SK-N-SH treated with all-trans-retinoic acid at 6 μM for 48 hours (cell line): ENCODE data around the gene ARHGEF37.

Experiments
- CREB5 ChIP-seq: fragments of 250-450 bp; sonication (Bioruptor Pico); IDR thresholded peaks from 2 replicates; pipeline ENCODE4 v1.5.1; 2020; ENCODE audit warnings: low read depth, mild to moderate bottlenecking, moderate library complexity
- CSDC2 ChIP-seq: fragments of 250-450 bp; sonication (Bioruptor Pico); IDR thresholded peaks from 2 replicates; pipeline ENCODE4 v1.5.0; 2020; ENCODE audit warnings: mild to moderate bottlenecking, moderate library complexity
- OSR1 ChIP-seq: fragments of 250-450 bp; sonication (Bioruptor Pico); IDR thresholded peaks from 2 replicates; pipeline ENCODE4 v1.8.0; 2022; ENCODE audit warnings: moderate library complexity, mild to moderate bottlenecking, inconsistent platforms
- PATZ1 ChIP-seq: fragments of 250-450 bp; sonication (Bioruptor Pico); IDR thresholded peaks from 2 replicates; pipeline ENCODE4 v1.8.0; 2020; ENCODE audit warnings: mild to moderate bottlenecking, moderate library complexity, borderline replicate concordance
- POU6F1 ChIP-seq: fragments of 250-450 bp; sonication (Bioruptor Pico); IDR thresholded peaks from 2 replicates; pipeline ENCODE4 v1.8.0; 2021; ENCODE audit warnings: low read depth, mild to moderate bottlenecking, moderate library complexity, borderline replicate concordance
- RARB ChIP-seq: fragments of 250-450 bp; sonication (Bioruptor Pico); IDR thresholded peaks from 2 replicates; pipeline ENCODE4 v1.8.0; 2021; ENCODE audit warnings: mild to moderate bottlenecking, moderate library complexity
- TCF4 ChIP-seq: fragments of 250-450 bp; sonication (Bioruptor Pico); IDR thresholded peaks from 2 replicates; pipeline ENCODE4 v1.8.0; 2021; ENCODE audit warnings: mild to moderate bottlenecking, moderate library complexity, borderline replicate concordance
- TOX ChIP-seq: fragments of 250-450 bp; sonication (Bioruptor Pico); IDR thresholded peaks from 2 replicates; pipeline ENCODE4 v1.8.0; 2021; ENCODE audit warnings: mild to moderate bottlenecking, moderate library complexity, borderline replicate concordance
- ZFP3 ChIP-seq: fragments of 250-450 bp; sonication (Bioruptor Pico); IDR thresholded peaks from 2 replicates; pipeline ENCODE4 v1.5.0; 2020; ENCODE audit warnings: mild to moderate bottlenecking, moderate library complexity
- ZFP30 ChIP-seq: fragments of 450-650 bp; formaldehyde crosslinking; IDR thresholded peaks from 2 replicates; pipeline ENCODE4 v1.5.0; 2022; ENCODE audit warnings: mild to moderate bottlenecking, moderate library complexity
- ZNF8 ChIP-seq: fragments of 450-650 bp; formaldehyde crosslinking; IDR thresholded peaks from 2 replicates; pipeline ENCODE4 v1.5.0; 2020; ENCODE audit warnings: mild to moderate bottlenecking, moderate library complexity

- TF ChIP-seq RARB (CRISPR knock-in tag) (no peak), CREB5 (CRISPR knock-in tag) (no peak), PATZ1 (CRISPR knock-in tag) (no peak), ZFP30 (no peak), CSDC2 (CRISPR knock-in tag) (no peak), TOX (CRISPR knock-in tag) (no peak), ZFP3 (CRISPR knock-in tag) (no peak), OSR1 (CRISPR knock-in tag) (no peak), TCF4 (CRISPR knock-in tag) (no peak), POU6F1 (no peak), ZNF8 (no peak)
These were observed 60.3 kb downstream of the ARHGEF37 start for GRCh38 chr5:149641600-149641999.
